ENCODE data around the gene ARHGEF7. TPM values are rescaled to one million over a fixed set of nuclear protein-coding genes. Genes with fewer than 3 reads are reported as not detected.
A peak's percentile ranks its signal among the peaks of the same experiment; 100 is the strongest.

Gene ARHGEF7
- total RNA-seq, 1 donor from 2014 or later, result 270 TPM

DNA sequence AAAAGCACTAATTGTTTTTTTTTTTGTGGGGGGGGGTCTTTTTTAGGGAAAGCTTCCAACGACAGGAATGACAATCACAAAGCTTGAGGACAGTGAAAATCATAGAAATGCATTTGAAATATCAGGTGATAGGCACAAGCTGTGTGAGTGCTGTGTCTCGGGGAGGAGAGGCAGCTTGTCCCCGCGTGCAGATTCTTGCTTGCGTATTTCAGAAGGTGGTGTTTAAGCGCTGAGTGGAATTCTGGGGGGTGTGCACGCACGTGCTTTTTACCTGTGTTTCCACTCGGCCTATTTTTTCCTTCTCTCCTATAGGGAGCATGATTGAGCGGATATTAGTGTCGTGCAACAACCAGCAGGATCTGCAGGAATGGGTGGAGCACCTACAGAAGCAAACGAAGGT is 165.1 kb downstream of the ARHGEF7 start:
- H3K36me3 Mint-ChIP-seq (ENCODE audit: low read depth, unreplicated experiment), result peaks cover 64% of the 10 kb centered on the region
- no peak overlapping the region for H3K4me3 Mint-ChIP-seq (ENCODE audit: unreplicated experiment)
- H3K27me3 Mint-ChIP-seq (ENCODE audit: unreplicated experiment), result peaks cover 8% of the 10 kb centered on the region
- H3K27ac Mint-ChIP-seq (ENCODE audit: unreplicated experiment), result no peak overlapping the region
- H3K4me1 Mint-ChIP-seq (ENCODE audit: unreplicated experiment), result peaks cover 4% of the 10 kb centered on the region
- H3K9me3 Mint-ChIP-seq (ENCODE audit: unreplicated experiment), result no peaks in the 10 kb centered on the region
- TF ChIP-seq, protein P1, sequence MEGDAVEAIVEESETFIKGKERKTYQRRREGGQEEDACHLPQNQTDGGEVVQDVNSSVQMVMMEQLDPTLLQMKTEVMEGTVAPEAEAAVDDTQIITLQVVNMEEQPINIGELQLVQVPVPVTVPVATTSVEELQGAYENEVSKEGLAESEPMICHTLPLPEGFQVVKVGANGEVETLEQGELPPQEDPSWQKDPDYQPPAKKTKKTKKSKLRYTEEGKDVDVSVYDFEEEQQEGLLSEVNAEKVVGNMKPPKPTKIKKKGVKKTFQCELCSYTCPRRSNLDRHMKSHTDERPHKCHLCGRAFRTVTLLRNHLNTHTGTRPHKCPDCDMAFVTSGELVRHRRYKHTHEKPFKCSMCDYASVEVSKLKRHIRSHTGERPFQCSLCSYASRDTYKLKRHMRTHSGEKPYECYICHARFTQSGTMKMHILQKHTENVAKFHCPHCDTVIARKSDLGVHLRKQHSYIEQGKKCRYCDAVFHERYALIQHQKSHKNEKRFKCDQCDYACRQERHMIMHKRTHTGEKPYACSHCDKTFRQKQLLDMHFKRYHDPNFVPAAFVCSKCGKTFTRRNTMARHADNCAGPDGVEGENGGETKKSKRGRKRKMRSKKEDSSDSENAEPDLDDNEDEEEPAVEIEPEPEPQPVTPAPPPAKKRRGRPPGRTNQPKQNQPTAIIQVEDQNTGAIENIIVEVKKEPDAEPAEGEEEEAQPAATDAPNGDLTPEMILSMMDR (IDR thresholded peaks at IDR 0.05; ENCODE audit: unreplicated experiment), result no peak
- DNase-seq (ENCODE audit: low spot score), result no peak

DNA sequence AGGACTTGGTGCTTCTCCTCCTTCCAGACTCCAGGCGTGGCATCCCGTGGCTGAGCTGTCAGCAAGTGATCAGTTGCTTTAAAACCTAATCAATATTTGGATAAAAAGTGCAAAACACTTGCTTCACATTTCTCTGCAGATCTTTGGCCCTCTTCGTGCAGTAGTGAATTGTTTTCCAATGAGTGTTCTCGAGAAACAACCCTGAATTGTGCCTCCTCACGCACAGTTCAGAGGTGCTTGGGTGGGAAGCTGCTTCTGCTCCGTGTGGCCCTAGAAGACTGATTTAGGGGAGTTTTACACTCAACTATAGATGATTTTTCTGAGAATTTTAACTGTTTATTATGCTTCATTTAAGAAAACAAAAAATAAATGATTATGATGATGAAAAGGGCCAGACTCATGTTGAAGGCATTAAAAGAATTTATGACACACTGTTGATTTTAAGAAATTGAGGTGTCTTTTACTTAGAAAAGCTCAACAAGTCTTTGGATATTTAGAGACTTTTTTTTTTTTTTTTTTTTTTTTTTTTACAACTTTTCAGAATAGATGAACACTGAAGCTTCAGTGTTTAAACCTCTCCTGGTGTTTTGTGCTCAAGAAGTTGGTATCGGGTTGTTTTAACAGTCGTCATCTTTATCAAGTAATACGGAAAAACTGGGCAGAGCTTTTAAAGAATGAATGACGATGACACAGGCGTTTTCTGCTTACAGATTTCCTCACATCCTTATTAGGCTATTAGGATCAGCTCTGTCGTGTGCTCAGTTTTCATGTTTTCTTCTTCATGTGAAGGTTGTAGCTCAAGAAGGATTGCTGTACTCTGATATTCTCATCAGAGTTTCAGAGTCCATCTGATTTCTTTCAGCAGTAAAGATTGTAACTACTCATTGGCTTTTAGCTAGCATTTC is 165.8 kb downstream of the ARHGEF7 start:
- H3K27ac Mint-ChIP-seq (ENCODE audit: unreplicated experiment), result no peak overlapping the region
- no peak for DNase-seq (ENCODE audit: low spot score)
- peaks cover 4% of the 10 kb centered on the region for H3K4me1 Mint-ChIP-seq (ENCODE audit: unreplicated experiment)
- peaks cover 8% of the 10 kb centered on the region for H3K27me3 Mint-ChIP-seq (ENCODE audit: unreplicated experiment)
- H3K9me3 Mint-ChIP-seq (ENCODE audit: unreplicated experiment), result no peaks in the 10 kb centered on the region
- TF ChIP-seq, protein P1 (IDR thresholded peaks at IDR 0.05; ENCODE audit: unreplicated experiment), result no peak
- H3K4me3 Mint-ChIP-seq (ENCODE audit: unreplicated experiment), result peak overlapping the region; percentile 37
- H3K36me3 Mint-ChIP-seq (ENCODE audit: low read depth, unreplicated experiment), result peaks cover 63% of the 10 kb centered on the region

DNA sequence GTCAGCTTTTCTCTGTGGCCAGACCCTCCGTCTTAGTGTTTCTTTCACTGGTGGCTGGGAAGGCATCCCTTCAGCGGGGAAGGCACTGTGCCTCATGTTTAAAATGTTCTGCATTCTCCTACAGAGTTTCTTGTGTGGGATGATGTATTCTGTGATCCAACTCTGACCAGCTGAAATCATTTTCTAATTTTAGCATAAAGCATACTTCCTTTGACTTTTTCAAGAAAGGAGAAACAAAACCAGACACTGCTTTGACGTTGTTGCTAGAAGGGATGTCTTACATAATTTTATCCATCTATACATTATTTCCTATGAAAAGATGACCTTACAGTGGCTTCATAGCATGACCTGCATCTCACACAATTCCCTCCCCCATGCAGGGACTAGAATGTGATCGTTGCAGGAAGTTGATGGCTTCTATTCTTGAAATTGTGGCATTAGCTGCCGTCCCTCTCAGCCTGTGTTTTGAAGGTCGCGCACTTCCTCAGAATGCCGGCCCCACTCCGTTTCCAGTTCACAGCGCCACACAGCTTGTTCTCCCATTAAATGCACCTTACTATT is 166.7 kb downstream of the ARHGEF7 start:
- peaks cover 62% of the 10 kb centered on the region for H3K36me3 Mint-ChIP-seq (ENCODE audit: low read depth, unreplicated experiment)
- DNase-seq (ENCODE audit: low spot score), result no peak
- TF ChIP-seq, protein P1 (IDR thresholded peaks at IDR 0.05; ENCODE audit: unreplicated experiment), result no peak
- peak overlapping the region; percentile 42 for H3K4me3 Mint-ChIP-seq (ENCODE audit: unreplicated experiment)
- no peaks in the 10 kb centered on the region for H3K9me3 Mint-ChIP-seq (ENCODE audit: unreplicated experiment)
- H3K4me1 Mint-ChIP-seq (ENCODE audit: unreplicated experiment), result peaks cover 4% of the 10 kb centered on the region
- H3K27me3 Mint-ChIP-seq (ENCODE audit: unreplicated experiment), result peaks cover 8% of the 10 kb centered on the region
- H3K27ac Mint-ChIP-seq (ENCODE audit: unreplicated experiment), result no peak overlapping the region

DNA sequence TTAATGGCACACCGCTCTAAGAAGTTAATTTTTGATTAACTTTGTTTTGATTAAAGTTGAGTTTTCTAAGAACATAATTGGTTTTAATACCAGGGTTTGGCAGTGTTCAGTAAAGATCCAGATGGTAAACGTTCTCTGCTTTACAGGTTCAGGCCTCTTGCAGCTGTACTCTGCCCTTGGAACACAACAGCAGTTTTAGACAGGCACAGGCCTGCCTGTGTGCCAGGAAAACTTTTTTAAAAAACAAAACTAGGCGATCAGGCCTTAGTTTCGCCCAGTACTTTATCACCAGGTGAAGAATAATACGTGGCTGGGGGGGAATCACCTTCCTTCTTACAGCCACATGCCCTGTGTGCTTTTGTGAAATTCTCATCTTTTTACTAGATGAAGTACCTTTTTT is 167.3 kb downstream of the ARHGEF7 start:
- Mint-ChIP-seq H3K36me3 (ENCODE audit: low read depth, unreplicated experiment) (peaks cover 62% of the 10 kb centered on the region), H3K9me3 (ENCODE audit: unreplicated experiment) (no peaks in the 10 kb centered on the region), H3K27ac (ENCODE audit: unreplicated experiment) (no peak overlapping the region), H3K27me3 (ENCODE audit: unreplicated experiment) (peaks cover 14% of the 10 kb centered on the region), H3K4me3 (ENCODE audit: unreplicated experiment) (peak overlapping the region; percentile 76), H3K4me1 (ENCODE audit: unreplicated experiment) (peaks cover 4% of the 10 kb centered on the region)
- TF ChIP-seq, protein P1 (IDR thresholded peaks at IDR 0.05; ENCODE audit: unreplicated experiment), result no peak
- no peak for DNase-seq (ENCODE audit: low spot score)

DNA sequence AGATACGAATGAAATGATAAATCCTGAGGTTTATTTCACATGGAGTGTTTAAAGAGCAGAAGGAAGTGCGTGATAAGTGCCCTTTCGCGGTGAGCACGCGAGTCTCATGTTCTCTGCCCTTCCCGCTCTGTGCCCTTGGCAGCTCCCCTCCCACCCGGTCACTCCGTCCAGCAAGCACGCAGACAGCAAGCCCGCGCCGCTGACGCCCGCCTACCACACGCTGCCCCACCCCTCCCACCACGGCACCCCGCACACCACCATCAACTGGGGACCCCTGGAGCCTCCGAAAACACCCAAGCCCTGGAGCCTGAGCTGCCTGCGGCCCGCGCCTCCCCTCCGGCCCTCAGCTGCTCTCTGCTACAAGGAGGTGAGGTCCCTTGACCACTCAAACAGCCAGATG is 167.9 kb downstream of the ARHGEF7 start:
- Mint-ChIP-seq H3K9me3 (ENCODE audit: unreplicated experiment) (no peaks in the 10 kb centered on the region), H3K27ac (ENCODE audit: unreplicated experiment) (no peak overlapping the region), H3K4me1 (ENCODE audit: unreplicated experiment) (peaks cover 4% of the 10 kb centered on the region), H3K36me3 (ENCODE audit: low read depth, unreplicated experiment) (peaks cover 60% of the 10 kb centered on the region), H3K27me3 (ENCODE audit: unreplicated experiment) (peaks cover 13% of the 10 kb centered on the region), H3K4me3 (ENCODE audit: unreplicated experiment) (peak overlapping the region; percentile 76)
- DNase-seq (ENCODE audit: low spot score), result no peak
- TF ChIP-seq, protein P1 (IDR thresholded peaks at IDR 0.05; ENCODE audit: unreplicated experiment), result no peak

Measured in endothelial cell (in vitro differentiated cells).